GM21786 (cell line): Measurements from ENCODE around the gene MEPCE.
"Not testable (repeated sequence)": the region's sequence is repeated elsewhere in the genome, so short reads cannot be mapped to it uniquely, and the experiment has no call there.

Experiments
- ATAC-seq: cut with Tn5 transposase; IDR thresholded peaks from one replicate; pipeline ENCODE4 v1.9.1; 2021; ENCODE audit not compliant: unreplicated experiment

Gene MEPCE

DNA sequence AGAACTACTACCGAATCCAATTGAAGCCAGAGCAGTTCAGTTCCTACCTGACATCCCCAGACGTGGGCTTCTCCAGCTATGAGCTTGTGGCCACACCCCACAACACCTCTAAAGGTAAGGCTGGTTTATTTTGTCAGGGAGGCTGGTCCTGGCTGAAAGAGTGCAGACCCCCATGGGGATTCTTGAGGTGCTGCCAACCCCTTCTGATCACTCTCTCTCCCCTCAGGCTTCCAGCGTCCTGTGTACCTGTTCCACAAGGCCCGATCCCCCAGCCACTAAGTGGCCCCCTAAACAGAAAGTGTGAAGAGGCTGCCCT is 3.6 kb downstream of the MEPCE start:
- no peak for ATAC-seq

GRCh38 chr7:100433592-100434296 is 4.1 kb downstream of the MEPCE start:
- ATAC-seq: no peak

DNA sequence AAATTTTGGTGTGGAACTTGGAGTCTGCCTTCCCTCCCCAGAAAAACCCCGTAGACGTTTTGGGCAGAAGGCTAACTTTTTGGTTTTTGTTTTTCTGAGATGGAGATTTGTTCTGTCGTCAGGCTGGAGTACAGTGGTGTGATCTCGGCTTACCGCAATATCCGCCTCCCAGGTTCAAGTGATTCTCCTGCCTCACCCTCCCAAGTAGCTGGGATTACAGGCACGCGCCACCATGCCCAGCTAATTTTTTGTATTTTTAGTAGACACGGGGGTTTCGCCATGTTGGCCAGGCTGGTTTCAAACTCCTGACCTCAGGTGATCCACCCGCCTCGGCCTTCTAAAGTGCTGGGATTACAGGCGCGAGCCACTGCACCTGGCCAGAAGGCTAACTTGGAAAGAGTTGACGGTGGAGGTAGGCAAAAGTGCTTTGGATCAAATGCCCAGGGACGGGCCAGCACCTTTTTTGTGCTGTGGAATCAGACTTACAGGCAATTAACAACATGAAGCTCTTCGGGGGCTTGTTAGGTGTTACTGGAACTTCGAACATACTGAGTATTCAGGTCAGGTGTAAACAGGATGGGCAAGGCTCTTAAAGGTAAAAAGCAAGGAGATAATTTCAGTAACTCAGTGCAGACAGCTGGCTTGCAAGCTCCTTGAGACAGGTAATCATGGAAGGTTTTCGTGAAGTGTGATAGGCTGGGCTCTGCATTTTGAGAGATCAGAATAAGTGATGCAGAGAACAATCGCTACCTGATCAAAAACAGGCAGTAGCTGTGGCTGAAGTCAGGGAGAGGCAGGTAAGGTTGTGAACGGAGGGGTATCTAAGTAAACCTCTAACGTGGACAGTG is 4.9 kb downstream of the MEPCE start:
- ATAC-seq: no peak

DNA sequence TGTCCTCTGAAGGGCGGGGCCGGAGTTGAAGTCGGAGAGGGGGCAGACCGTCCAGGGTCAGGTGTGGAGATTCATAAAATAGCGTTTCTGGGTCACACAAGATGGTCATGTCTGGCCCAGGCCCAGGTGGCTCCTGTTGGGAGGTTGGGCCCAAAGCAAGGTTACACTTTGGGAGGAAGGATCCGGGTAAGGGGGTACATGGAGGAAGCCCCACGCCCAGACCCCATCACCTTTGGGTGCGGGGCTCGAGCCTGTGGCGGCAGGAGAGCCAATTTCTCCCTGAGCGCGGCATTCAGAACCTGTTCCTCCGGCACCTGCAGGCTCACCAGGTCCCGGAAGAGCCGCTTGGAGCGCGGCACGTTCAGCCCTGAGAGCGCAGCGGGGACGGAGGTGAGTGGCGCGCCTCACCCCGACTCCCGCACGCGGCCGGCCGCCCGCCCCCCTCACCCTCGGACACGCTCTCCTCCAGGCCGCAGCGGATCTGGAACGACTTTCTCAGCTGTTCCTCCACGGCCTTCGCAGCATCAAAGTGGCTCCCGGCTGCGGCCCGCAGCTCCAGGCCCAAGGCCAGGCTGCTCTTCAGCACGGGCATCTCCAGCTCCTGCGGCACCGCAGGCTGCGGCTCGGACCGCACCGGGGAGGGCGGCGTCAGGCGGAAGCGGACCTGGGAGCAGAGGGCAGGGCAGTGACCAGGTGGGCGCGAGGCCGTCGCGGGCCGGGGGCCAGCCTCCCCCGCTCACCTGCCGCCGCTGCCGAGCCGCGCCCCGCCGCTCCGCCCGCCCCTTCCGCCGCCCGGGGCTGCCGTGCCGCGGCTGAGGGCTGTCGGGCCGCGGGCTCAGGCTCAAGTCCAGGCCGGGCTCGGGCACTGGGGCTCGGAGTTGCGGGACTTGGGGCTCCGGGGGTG is 6.0 kb downstream of the MEPCE start:
- peak; percentile 25 for ATAC-seq

DNA sequence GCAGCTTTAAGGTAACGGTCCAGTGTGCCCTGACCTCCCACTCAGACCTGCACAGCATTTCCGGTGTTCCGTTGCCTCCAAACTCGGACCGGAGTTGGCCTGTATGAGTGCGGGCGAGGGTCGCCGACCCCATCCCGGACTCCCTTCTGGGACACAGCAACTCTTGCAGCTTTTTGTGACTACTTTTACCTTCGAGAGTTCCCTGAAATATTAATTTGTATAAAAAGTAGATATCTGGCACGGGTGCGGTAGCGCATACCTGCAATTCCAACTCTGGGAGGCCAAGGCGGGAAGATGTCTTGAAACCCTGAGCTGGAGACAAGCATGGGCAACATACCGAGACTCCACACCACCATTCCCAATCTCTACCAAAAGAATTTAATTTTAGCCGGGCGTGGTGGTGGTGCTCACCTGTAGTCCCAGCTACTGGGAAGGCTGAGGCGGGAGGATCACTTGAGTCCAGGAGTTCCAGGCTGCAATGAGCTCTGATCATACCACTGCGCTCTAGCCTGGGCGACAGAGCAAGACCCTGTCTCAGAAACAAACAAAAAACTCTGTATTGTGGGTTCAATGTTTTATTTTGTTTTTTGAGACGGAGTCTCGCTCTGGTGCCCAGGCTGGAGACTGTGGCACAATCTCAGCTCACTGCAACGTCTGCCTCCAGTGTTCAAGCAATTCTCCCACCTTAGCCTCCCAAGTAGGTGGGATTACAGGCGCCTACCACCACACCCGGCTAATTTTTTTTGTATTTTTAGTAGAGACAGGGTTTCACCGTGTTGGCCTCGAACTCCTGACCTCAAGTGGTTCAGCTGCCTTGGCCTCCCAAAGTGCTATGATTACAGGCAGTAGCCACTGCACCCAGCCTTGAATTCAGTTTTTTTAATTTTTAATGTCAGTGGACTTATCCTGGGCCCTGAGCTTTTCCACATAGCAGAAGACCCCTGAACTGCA is 7.8 kb downstream of the MEPCE start:
- no peak for ATAC-seq

DNA sequence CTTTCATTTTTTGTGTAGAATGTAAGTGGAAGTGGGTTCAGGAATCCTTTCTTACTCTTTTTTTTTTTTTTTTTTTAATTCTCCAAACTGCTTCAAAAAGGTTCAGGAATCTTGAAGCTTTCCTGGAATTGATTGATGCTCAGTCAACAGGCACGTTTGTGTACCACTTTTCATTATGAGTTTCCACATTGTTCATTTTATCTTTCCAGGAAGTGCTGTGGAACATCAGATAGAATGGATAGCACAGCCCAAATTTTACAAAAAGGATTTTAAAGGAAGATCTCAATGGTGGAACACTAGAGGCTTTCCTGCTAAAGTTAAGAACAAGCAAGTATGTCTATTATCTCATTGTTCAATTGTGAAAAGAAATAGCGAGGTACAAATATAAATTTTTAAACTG is 8.5 kb downstream of the MEPCE start:
- ATAC-seq: no peak

DNA sequence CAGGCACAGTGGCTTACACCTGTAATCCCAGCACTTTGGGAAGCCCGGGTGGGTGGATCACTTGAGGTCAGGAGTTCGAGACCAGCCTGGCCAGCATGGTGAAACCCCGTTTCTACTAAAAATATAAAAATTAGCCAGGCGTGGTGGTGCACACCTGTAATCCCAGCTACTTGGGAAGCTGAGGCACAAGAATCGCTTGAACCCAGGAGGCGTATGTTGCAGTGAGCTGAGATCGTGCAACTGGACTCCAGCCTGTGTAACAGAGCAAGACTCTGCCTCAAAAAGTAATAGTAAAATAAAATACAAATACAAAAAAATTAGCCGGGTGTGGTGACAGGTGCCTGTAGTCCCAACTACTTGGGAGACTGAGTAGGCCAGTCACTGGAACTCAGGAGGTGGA is 9.1 kb downstream of the MEPCE start:
- ATAC-seq: not testable (repeated sequence)

GRCh38 chr7:100439244-100439643 is 9.6 kb downstream of the MEPCE start:
- ATAC-seq: not testable (repeated sequence)

DNA sequence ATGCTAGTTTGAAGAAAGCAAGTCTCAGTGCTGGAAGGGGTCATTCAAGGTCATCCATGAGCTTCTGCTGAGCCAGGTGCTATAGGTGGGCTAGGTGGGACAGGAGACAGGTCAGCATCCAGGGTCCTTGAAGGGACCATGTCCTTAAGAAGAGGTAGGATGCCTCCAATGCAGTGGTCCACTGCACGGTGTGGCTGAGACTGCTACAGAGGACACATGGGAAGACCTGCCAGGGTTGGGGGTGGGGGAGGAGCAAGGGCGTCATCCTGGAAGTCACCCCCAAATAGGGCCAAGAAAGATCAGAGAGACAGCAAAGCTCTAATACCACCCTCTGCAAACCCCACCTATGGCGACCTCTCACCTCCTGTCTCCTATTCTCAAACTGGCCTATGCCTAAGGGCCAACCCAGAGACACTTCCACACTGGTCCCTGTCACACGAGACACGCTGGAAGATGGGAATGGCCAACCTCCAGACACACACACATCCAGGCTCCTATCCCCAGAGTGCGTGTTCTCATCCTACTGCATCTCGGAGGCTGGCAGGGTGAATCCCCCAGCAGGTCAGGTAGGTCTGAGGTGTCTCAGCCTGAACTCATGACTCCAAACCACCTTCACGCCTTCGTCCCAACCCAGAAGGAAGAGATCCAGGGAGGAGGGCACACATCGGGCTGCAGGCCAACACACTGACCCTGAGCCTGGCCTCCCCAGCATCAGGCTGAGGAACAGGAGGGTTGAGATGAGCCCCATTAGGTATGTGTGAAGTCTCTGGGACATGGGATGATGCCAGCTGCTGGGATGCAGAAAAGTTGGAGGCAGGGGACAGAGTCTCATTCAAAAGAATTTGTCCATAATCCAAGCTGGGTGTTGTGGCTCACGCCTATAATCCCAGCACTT is 12.3 kb downstream of the MEPCE start:
- ATAC-seq: no peak

- no peak for ATAC-seq
These were observed 13.6 kb downstream of the MEPCE start for GRCh38 chr7:100443096-100443840.

DNA sequence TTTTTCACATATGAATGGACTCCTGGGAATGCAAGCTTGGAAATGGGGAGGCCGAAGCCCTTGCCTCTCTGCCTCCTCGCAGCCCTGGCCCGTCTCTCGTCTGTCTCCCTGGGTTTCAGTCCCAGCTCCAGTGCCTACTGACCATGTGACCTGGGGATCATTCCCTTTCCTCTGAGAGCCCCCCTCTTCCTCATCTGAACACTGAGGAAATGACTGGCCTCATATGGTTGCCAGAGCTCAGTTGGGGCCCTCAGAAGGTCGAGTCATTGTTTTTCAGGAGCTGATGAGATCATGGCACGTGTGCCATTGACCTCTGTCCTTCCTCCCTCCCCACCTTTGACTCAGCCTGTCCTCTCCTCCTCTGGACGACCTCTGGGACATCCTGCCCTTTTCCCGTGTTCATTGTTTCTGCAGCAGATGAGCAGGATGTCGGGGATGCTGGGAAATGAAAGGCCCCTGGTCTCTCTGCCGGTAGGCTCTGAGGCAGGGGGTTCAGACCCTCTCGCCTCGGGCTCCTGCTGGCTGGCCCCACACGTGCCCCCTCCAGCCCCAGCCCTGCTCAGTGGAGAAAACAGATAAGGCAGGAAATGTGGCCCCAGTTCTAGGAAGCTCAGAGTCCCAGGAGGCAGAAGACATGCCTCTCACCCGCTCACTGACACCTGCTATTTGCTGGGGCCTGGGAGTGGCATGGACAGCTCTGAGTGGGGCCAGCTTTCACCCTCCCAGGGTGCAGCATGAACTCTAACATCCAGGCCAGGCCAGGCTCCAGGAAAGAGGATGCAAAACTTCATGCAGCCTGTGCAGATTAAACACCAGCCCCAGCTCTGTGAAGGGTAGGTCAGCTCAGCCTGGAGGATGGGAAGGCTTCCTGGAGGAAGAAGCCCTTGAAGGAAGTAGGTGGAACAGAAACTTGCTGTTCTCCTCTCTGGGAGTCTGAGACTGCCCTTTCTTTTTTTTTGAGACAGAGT is 15.0 kb downstream of the MEPCE start:
- ATAC-seq: no peak

- no peak for ATAC-seq
These were observed 16.4 kb downstream of the MEPCE start for GRCh38 chr7:100446040-100446439.

GRCh38 chr7:100447363-100447762 is 17.7 kb downstream of the MEPCE start:
- not testable (repeated sequence) for ATAC-seq

GRCh38 chr7:100449190-100449795 is 19.7 kb downstream of the MEPCE start:
- no peak for ATAC-seq

GRCh38 chr7:100452513-100452912 is 22.9 kb downstream of the MEPCE start:
- no peak for ATAC-seq

DNA sequence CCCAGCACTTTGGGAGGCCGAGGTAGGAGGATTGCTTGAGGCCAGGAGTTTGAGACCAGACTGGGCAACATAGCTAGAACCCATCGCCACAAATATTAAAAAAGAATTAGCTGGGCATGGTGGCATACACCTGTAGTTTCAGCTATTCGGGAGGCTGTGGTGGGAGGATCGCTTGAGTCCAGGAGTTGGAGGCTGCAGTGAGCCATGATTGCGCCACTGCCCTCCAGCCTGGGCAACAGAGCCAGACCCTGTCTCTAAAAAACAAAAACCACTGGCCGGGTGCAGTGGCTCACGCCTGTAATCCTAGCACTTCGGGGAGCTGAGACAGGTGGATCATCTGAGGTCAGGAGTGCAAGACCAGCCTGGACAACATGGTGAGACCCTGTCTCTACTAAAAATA is 24.2 kb downstream of the MEPCE start:
- ATAC-seq: not testable (repeated sequence)

- no peak for ATAC-seq
These were observed 25.6 kb downstream of the MEPCE start for GRCh38 chr7:100455206-100455605.
